Purkinje cell (primary cell): ENCODE data around the gene EIF6. TPM values are rescaled to one million over a fixed set of nuclear protein-coding genes. Genes with fewer than 3 reads are reported as not detected.

ENCODE experiments used
- polyA plus RNA-seq: library from polyadenylated mRNA; unstranded; fragments of >200 nt; fragmentation: Nextera tagmentation; gene quantifications from 2 replicates; pipeline ENCODE4 v1.2.1, GENCODE V29; 2014

Gene EIF6
- polyA plus RNA-seq: 125 and 147 TPM in 2 replicates

DNA sequence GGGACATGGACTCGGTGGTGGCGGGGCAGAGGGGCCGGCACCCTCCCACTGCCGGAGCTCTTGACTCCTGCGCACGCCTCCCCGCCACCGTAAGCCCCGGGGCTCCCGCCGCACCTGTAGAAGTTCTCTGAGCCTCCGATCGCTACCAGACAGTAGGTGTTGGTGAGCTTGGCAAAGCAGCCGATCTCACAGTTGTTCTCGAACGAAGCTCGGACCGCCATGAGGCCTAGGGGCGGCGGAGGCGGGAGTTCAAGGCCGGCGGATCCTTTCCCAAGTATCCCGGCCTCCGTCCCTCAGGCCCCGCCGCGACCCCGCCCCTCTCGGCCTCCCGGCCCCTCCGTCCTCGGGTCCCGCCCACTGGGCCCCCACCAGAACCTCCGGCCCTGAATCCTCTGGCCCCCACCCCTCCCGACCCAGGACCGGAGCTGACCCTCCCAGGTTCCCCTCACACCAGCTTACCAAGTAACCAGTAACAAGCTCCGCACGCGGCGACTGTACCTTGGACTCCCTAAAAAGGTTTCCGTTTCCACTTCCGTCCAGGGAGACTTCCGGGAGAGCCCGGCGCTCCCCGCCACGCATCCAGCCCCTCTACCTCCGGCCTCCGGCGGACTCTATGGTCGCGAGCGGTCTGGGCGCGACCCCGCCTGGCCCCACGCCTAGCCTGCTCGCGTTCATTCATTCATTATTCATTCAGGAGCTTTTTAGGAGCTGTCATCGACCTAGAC lies at the start of gene EIF6:
Gene EIF6 (minus strand): TSS at position 506 of the 725 bp plus-strand sequence. CDS start 285 bp downstream, at position 221.

DNA sequence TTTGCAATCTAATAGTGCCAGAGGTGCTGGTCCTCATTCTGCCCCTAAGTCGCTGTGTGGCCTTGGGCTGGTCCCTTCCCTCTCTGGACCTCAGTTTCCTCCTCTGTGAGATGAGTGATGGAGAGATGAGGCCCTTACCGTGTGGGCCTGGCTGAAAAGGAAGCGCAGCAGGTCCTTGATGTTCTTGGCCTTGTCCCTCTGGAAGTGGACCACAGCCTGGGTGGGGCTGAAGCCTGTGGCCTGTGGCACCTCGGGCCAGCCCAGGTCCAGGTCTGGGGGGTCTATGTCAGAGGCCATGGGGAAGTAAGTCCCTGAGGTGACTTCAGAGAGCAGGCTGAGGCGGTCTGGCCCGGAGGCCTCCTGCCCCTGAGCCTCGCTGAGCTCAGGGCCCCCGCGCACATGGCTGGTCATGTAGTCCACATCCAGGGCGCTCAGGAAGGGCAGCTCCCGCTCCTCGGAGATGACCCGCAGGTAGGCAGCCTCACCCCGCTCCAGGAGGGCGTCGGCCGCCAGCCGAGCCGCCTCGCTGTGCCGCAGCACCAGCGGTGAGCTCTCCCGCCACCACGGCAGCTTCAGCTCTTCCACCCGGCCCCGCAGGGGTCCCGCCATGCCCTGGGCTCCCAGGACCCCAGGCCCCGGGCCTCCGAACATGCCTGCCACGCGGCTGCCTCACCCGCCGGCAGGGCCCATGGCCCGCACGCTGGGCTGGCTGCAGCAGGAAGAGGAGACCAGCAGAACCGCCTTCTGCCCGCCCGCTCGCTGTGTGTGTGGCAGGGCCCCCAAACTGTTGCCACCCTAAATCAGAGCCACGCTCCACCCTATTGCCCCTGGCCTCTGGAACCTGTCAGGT lies 7.3 kb upstream of the EIF6 start, which contains the start of gene FAM83C:
Gene FAM83C (minus strand): TSS at position 772 of the 850 bp plus-strand sequence. CDS start 121 bp downstream, at position 651.

GRCh38 chr20:35277531-35278395 lies 6.8 kb downstream of the EIF6 start, which contains the start of gene MMP24OS:
Gene MMP24OS, minus strand, starts transcription at chr20:35278122. Its CDS starts 193 bp downstream, at chr20:35277929.

Other genes with a start within 250 kb of the EIF6 start
- gene TRPC4AP, start 192.0 kb downstream of the EIF6 start, polyA plus RNA-seq: 9.4 and 9.9 TPM in 2 replicates
- 10.2 and 11.3 TPM in 2 replicates for gene EDEM2, start 137.4 kb downstream of the EIF6 start, polyA plus RNA-seq
- 62.1 and 84.1 TPM in 2 replicates for gene PROCR, start 112.7 kb downstream of the EIF6 start, polyA plus RNA-seq
- gene MMP24, start 58.1 kb downstream of the EIF6 start, polyA plus RNA-seq: 0.22 and 0.46 TPM in 2 replicates
- 17.4 and 18.9 TPM in 2 replicates for gene MMP24OS, start 6.7 kb downstream of the EIF6 start, polyA plus RNA-seq
- gene FAM83C, start 7.7 kb upstream of the EIF6 start, polyA plus RNA-seq: not detected in 2 replicates
- 56.2 and 58.1 TPM in 2 replicates for gene UQCC1, start 127.2 kb upstream of the EIF6 start, polyA plus RNA-seq
- 0.20 TPM in 1 of 2 replicates, not detected in the other for gene GDF5, start 153.5 kb upstream of the EIF6 start, polyA plus RNA-seq
- 2.3 and 6.1 TPM in 2 replicates for gene CEP250, start 170.8 kb upstream of the EIF6 start, polyA plus RNA-seq
- gene C20orf173, start 244.9 kb upstream of the EIF6 start, polyA plus RNA-seq: not detected in 2 replicates